AG10803 (cell line): ENCODE results near the gene PDHB.

ENCODE experiments used
- DNase-seq: peaks from one replicate; pipeline ENCODE4 v3.0.0; 2010; ENCODE audit warnings: low read depth
- H3K4me3 ChIP-seq: 2 replicates; pipeline ENCODE4 v1.5.1; 2011; ENCODE audit warnings: mild to moderate bottlenecking, low read length, control low read depth
- TF ChIP-seq, protein P1 (sequence below): conservative IDR thresholded peaks from 2 replicates; pipeline ENCODE4 v1.5.1; 2011; ENCODE audit warnings: mild to moderate bottlenecking, low read length, control low read depth, inconsistent platforms

PDHB gene

DNA sequence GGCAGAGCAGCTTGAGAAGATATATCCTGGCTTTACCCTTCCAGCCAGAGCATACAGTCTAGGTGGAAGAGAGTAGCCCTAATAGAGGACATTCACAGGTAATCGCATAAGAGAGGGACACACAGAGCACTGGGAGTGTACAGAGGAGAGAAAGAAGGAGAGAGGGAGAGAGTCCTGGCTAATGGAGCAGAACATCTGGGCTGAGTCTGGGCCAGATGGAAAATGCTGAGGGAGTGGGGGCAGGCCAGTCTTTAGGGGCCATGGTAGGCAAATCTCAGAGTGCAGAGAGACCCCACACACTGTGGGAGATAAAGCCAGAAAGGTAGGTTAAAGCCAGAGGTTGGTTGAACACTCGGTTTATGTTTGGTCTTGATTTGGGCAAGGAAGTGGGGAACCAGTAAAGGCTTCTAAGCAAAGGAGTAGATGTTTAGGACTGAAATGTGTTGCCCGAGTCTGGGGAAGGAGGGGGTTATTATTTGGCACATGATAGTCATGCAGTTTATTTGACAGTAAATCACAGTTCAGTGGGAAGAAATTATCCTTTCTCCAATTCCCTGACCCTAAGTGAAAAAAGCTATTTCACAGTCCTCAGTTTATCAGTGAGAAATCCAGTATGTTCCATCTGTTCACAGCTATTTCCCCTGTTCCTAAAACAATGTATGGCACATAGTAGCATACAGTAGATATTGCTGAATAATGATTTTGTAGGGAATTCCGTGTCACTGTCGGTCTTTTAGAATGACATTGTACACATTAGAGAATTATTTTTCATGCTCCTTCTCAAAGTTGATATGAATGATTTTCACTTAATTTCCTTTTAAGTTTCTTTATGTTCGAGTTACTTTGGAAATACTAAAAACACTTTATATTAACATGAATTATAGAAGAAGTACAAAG, 45.7 kb downstream of the PDHB start:
- no peak overlapping the region for H3K4me3 ChIP-seq
- TF ChIP-seq, protein P1, sequence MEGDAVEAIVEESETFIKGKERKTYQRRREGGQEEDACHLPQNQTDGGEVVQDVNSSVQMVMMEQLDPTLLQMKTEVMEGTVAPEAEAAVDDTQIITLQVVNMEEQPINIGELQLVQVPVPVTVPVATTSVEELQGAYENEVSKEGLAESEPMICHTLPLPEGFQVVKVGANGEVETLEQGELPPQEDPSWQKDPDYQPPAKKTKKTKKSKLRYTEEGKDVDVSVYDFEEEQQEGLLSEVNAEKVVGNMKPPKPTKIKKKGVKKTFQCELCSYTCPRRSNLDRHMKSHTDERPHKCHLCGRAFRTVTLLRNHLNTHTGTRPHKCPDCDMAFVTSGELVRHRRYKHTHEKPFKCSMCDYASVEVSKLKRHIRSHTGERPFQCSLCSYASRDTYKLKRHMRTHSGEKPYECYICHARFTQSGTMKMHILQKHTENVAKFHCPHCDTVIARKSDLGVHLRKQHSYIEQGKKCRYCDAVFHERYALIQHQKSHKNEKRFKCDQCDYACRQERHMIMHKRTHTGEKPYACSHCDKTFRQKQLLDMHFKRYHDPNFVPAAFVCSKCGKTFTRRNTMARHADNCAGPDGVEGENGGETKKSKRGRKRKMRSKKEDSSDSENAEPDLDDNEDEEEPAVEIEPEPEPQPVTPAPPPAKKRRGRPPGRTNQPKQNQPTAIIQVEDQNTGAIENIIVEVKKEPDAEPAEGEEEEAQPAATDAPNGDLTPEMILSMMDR: no peak
- peak; percentile 55 for DNase-seq

DNA sequence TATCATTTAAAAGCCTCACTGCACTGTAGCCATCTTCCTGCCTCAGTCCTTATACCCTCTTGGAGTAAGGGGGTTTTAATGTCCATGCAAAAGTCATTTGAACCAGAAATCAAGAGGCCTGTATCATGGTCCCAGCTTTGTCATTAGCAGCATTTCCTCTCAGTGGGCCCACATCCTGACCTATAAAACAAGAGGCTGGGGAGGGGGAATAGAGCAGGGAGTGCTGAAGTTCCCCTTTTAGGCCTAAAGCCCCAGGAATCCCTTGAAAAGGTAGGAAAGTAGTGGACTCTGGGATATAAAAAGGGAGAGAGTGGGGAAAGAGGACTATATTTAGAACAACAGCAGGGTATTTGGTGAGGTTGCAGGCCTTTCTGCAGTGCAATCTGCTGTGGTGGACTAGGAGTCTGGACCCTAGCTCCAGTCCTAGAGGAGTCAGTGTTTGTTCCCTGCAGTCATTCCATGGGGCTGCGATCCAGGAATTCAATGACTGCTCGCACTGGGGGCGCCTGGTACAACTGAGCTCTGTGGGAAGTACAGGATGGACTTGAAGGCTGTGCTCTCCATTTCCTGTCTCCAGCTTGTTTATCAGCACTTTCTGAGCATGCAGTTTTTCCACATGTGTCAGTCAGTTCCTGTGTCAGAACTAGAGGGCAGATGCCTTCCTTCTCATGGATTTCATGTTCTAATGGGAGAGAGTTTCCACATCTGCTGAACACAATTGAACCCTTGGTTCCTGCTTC, 46.8 kb downstream of the PDHB start:
- no peak overlapping the region for H3K4me3 ChIP-seq
- TF ChIP-seq, protein P1: 0 out of 2 replicates have a peak, but pooled peaks have one; percentile 4
- peak; percentile 86 for DNase-seq

DNA sequence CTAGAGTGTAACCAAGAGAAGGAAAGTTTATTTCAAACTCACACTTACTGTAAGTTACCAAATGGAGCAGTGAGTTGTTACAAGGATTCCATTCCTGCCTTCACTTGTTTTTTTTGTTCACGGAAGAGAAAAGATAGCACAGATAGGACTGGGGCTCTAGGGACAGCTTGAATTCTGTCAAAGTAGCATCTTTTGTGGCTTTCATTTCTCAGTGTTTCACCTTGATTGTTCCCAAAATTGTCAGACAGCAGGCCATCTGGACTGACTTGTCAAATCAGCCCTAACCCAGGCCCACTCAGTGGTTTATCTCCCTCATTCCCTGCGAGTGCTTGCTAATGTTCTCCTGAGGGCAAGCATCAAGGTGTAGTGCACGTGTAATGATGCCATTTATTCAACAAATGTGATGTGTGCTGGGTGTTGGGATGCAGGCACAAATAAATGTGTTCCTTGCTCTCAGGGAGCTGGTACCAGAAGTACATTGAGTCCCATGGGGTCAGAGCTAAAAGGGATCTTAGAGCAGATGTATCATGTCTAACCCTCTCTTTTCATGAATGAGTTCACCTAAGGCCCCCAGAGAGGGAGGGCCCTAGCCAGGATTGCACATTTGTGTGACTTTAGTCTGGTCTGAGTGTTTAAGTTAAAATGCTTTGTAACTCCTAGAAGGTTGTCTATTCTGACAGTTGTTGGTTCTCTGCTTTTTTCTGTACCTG, 49.1 kb downstream of the PDHB start:
- TF ChIP-seq, protein P1: no peak
- DNase-seq: no peak
- H3K4me3 ChIP-seq: no peak overlapping the region

DNA sequence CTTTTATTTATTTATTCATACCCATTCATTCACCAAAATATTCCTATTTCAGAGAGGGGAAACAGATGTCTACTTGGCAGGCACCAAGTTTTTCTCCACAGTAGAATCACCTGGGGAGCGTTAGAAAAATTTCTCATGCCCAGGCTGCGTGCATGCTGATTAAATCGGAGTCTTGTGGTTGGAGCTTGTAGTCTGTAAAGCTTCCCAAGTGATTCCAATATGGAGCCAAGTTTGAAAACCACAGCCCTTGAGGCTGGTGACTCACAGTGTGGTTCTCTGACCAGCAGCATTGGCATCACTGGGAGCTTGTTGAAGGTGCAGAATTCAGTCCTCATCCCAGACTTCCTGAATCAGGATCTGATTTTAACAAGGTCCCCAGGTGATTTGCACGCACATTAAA, 49.7 kb downstream of the PDHB start:
- peak; percentile 100 for DNase-seq
- TF ChIP-seq, protein P1: no peak
- no peak overlapping the region for H3K4me3 ChIP-seq

DNA sequence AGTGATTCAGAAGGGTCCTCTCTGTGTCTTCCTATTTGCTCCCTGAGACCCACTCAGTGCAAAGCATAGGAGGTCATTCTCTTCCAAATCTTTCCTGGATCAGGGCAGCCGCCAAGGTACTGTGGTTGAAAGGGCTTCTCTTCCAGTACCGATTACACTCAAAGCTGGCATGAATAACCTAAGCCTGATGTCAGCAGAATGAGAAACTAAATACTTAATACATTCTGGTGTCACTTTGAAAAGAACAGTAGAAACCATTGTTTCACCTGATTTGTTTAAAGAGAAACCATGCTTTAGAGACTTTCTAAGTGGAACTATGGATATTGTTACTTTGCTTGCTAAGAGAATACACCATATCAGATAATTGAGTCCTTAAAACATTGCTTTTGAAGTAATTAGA, 50.2 kb downstream of the PDHB start:
- TF ChIP-seq, protein P1: no peak
- no peak overlapping the region for H3K4me3 ChIP-seq
- DNase-seq: peak; percentile 71

DNA sequence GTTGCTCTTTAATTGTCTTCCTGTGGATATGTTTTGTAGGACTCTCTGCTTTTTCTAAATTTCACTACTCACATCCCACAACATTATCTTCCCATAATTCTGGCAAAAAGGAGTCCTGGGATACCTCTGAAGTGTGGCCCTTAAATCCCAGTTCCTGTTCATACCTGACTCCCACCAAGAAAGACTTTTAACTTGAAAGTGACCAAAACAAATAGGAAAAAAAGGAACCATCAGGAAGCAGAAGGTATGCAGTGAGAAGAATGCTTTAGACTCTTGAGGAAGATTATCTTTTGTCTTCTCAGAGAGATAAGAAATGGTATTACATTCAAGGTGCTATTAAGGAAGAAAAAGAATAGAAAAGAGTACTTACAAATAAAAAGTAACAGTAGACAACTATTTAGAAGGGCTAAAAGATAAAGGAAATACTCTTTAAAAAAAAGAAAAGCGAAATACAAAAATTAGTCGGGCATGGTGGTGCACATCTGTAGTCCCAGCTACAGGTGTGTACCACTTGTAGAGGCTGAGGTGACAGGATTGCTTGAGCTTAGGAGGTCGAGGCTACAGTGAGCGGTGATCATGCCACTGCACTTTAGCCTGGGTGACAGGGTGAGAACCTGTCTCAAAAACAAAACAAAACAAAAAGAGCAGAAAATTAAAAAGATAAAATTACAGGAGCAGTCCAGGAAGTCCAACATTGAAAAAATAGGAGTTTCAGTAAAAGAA, 54.1 kb downstream of the PDHB start:
- TF ChIP-seq, protein P1: no peak
- no peak overlapping the region for H3K4me3 ChIP-seq
- DNase-seq: no peak
